HL-60 (cell line): ENCODE measurements around the gene LHX4.

Experiments
- GABPA ChIP-seq: IDR thresholded peaks from 2 replicates; pipeline ENCODE4 v1.6.1; 2012; ENCODE audit warnings: low read depth
- POLR2AphosphoS5 ChIP-seq: IDR thresholded peaks from 2 replicates; pipeline ENCODE4 v1.6.1; 2012; ENCODE audit warnings: low read depth
- TF ChIP-seq, protein P1 (sequence below): IDR thresholded peaks from one replicate; pipeline ENCODE4 v1.5.1; 2011; ENCODE audit warnings: low read length, control low read depth, inconsistent platforms; ENCODE audit not compliant: insufficient read depth

DNA sequence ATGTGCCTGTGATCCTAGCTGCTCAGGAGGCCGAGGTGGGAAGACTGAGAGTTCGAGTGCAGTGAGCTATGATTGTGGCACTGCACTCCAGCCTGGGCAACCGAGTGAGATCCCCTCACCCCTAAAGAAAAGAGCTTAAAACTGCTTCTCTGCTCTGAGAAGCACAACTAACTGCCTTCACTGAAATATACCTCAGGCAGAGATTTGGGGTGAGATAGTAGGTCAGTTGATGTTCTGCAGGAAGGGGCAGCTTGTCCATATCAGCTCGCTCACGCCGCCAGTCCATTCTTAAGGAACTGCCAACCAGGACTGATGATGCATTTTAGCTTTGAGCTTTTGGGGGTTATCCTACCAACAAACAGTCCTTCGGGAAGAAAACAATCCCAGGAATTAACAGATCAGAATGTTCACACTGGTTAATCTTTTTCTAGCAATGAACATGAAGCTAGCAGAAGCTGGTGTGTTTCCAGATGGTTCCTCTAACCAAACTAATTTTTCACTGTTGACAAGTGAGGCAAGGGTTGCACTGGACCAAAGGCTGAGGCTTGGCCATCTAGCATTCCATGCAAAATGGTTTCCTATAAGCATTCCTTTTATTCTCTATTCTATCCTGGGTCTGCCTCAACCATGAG is 31.6 kb downstream of the LHX4 start:
- TF ChIP-seq, protein P1, sequence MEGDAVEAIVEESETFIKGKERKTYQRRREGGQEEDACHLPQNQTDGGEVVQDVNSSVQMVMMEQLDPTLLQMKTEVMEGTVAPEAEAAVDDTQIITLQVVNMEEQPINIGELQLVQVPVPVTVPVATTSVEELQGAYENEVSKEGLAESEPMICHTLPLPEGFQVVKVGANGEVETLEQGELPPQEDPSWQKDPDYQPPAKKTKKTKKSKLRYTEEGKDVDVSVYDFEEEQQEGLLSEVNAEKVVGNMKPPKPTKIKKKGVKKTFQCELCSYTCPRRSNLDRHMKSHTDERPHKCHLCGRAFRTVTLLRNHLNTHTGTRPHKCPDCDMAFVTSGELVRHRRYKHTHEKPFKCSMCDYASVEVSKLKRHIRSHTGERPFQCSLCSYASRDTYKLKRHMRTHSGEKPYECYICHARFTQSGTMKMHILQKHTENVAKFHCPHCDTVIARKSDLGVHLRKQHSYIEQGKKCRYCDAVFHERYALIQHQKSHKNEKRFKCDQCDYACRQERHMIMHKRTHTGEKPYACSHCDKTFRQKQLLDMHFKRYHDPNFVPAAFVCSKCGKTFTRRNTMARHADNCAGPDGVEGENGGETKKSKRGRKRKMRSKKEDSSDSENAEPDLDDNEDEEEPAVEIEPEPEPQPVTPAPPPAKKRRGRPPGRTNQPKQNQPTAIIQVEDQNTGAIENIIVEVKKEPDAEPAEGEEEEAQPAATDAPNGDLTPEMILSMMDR: no peak
- TF ChIP-seq POLR2AphosphoS5 (no peak), GABPA (no peak)
